Neutrophil (primary cell): ENCODE data around the gene CLASP2.

Experiments used
- H3K27ac ChIP-seq: fragments of 200-600 bp; sonication (generic); 2 replicates; pipeline ENCODE4 v1.5.1; 2016; ENCODE audit warnings: mild to moderate bottlenecking, moderate library complexity
- H3K27me3 ChIP-seq: fragments of 200-600 bp; sonication (generic); 2 replicates; pipeline ENCODE4 v1.6.0; 2016; ENCODE audit warnings: mild to moderate bottlenecking
- H3K36me3 ChIP-seq: fragments of 200-600 bp; sonication (generic); 2 replicates; pipeline ENCODE4 v1.5.1; 2017
- H3K4me1 ChIP-seq, 2 experiments: fragments of 200-600 bp in 1 of 2; sonication (generic) in 1 of 2; 1 replicate in 1 of 2; 2 replicates in 1 of 2; pipeline versions ENCODE4 v1.5.1 to v1.6.1; 2013 to 2016; ENCODE audit warnings: low read depth in 1 of 2, low read length in 1 of 2, mild to moderate bottlenecking in 1 of 2, moderate library complexity in 1 of 2; ENCODE audit not compliant: control insufficient read depth in 1 of 2, insufficient read depth in 1 of 2
- H3K4me3 ChIP-seq, 2 experiments: fragments of 200-600 bp in 1 of 2; sonication (generic) in 1 of 2; 1 replicate in 1 of 2; 2 replicates in 1 of 2; pipeline ENCODE4 v1.5.1; 2013 to 2016; ENCODE audit warnings: low read depth in 1 of 2, low read length in 1 of 2, mild to moderate bottlenecking in 1 of 2, moderate library complexity in 1 of 2
- H3K9me3 ChIP-seq: fragments of 200-600 bp; sonication (generic); 2 replicates; pipeline ENCODE4 v1.5.1; 2016
- CTCF ChIP-seq: fragments of 200-600 bp; sonication (generic); IDR thresholded peaks from 2 replicates; pipeline ENCODE4 v1.5.1; 2016; ENCODE audit warnings: antibody characterized with exemption

Gene CLASP2

GRCh38 chr3:33557279-33557678 is 160.8 kb downstream of the CLASP2 start:
- Histone ChIP-seq H3K27me3 (no peaks in the 10 kb centered on the region), H3K36me3 (peaks cover 14% of the 10 kb centered on the region), H3K4me3 (no peak overlapping the region), H3K9me3 (no peaks in the 10 kb centered on the region), H3K27ac (no peak overlapping the region), H3K4me1 (no peaks in the 10 kb centered on the region)
- no peak for TF ChIP-seq CTCF

- H3K9me3 ChIP-seq = no peaks in the 10 kb centered on the region
- no peak overlapping the region for H3K4me3 ChIP-seq
- no peaks in the 10 kb centered on the region for H3K27me3 ChIP-seq
- H3K4me1 ChIP-seq = no peaks in the 10 kb centered on the region
- no peak overlapping the region for H3K27ac ChIP-seq
- peaks cover 17% of the 10 kb centered on the region for H3K36me3 ChIP-seq
- TF ChIP-seq CTCF = no peak
Measured at GRCh38 chr3:33547101-33547500, 171.0 kb downstream of the CLASP2 start.

- Histone ChIP-seq H3K27ac (no peak overlapping the region), H3K36me3 (peaks cover 23% of the 10 kb centered on the region), H3K27me3 (no peaks in the 10 kb centered on the region), H3K9me3 (no peaks in the 10 kb centered on the region), H3K4me1 (no peaks in the 10 kb centered on the region), H3K4me3 (no peak overlapping the region)
- no peak for TF ChIP-seq CTCF
Measured at GRCh38 chr3:33544126-33544525, 173.9 kb downstream of the CLASP2 start.

GRCh38 chr3:33543601-33544000 is 174.5 kb downstream of the CLASP2 start:
- Histone ChIP-seq H3K27ac (no peak overlapping the region), H3K36me3 (peaks cover 23% of the 10 kb centered on the region), H3K4me3 (no peak overlapping the region), H3K9me3 (no peaks in the 10 kb centered on the region), H3K4me1 (no peaks in the 10 kb centered on the region), H3K27me3 (no peaks in the 10 kb centered on the region)
- TF ChIP-seq CTCF = no peak

- H3K9me3 ChIP-seq = no peaks in the 10 kb centered on the region
- no peak overlapping the region for H3K27ac ChIP-seq
- no peak for TF ChIP-seq CTCF
- peaks cover 37% of the 10 kb centered on the region for H3K36me3 ChIP-seq
- no peaks in the 10 kb centered on the region for H3K27me3 ChIP-seq
- H3K4me1 ChIP-seq = no peaks in the 10 kb centered on the region
- H3K4me3 ChIP-seq = no peak overlapping the region
Measured at GRCh38 chr3:33541918-33542317, 176.1 kb downstream of the CLASP2 start.
